ENCODE data around the gene XPO5. TPM values are rescaled to one million over a fixed set of nuclear protein-coding genes. Genes with fewer than 3 reads are reported as not detected.

XPO5 gene
- polyA plus RNA-seq, 1 of the 3 experiments (the other 2 are of a cell fraction), result 29.5 TPM

DNA sequence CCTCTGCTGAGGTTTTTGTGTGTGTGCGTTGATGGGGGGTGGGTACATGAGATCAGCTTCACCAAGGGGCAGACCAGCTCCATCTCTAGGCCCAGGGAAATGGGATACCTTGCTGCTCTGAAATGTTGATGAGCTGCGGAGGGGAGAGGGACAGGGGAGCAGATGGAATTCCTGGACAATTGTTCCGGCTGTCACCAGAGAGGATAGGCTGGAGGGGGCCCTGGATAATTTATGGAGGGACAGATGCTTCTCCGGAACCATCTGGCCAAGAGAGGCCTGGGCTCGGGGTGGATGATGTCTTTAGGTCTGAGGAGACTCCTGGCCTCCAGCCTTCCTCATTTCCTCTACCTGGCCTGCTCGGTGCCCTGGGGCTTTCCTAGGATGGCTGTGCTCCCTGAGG, 100.3 kb downstream of the XPO5 start:
- no peak for DNase-seq
- no peak overlapping the region for H3K4me2 ChIP-seq
- H3K9me2 ChIP-seq, result no peaks in the 10 kb centered on the region
- H3K27ac ChIP-seq (ENCODE audit: low read depth in 2 of 2, low read length in 1 of 2), result no peak overlapping the region
- no peaks in the 10 kb centered on the region for H3F3A ChIP-seq (replicated peaks; ENCODE audit: insufficient read depth)
- H3K4me1 ChIP-seq (ENCODE audit: control insufficient read depth in 1 of 2, insufficient read depth in 2 of 2, low read depth in 1 of 2, low read length in 1 of 2), result peaks cover 10 to 13% of the 10 kb centered on the region in 2 experiments; a peak in 3 of 4 replicates
- TF ChIP-seq, protein P1, sequence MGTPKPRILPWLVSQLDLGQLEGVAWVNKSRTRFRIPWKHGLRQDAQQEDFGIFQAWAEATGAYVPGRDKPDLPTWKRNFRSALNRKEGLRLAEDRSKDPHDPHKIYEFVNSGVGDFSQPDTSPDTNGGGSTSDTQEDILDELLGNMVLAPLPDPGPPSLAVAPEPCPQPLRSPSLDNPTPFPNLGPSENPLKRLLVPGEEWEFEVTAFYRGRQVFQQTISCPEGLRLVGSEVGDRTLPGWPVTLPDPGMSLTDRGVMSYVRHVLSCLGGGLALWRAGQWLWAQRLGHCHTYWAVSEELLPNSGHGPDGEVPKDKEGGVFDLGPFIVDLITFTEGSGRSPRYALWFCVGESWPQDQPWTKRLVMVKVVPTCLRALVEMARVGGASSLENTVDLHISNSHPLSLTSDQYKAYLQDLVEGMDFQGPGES (IDR thresholded peaks at IDR 0.05; ENCODE audit: low read depth, low read length), result no peak
- TF ChIP-seq RFX5 (IDR thresholded peaks at IDR 0.05; ENCODE audit: low read length), result no peak
- no peak for TF ChIP-seq GATA2 (CRISPR knock-in tag; IDR thresholded peaks at IDR 0.05)
- TF ChIP-seq, protein P2, sequence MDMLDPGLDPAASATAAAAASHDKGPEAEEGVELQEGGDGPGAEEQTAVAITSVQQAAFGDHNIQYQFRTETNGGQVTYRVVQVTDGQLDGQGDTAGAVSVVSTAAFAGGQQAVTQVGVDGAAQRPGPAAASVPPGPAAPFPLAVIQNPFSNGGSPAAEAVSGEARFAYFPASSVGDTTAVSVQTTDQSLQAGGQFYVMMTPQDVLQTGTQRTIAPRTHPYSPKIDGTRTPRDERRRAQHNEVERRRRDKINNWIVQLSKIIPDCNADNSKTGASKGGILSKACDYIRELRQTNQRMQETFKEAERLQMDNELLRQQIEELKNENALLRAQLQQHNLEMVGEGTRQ (IDR thresholded peaks at IDR 0.05; ENCODE audit: borderline replicate concordance, low read depth, low read length), result no peak
- TF ChIP-seq, protein P3, sequence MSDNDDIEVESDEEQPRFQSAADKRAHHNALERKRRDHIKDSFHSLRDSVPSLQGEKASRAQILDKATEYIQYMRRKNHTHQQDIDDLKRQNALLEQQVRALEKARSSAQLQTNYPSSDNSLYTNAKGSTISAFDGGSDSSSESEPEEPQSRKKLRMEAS (IDR thresholded peaks at IDR 0.05; ENCODE audit: low read depth), result no peak
- CTCF ChIA-PET, result interaction anchor here (0.6 to 1.8 kb wide), 5 partner anchors 19 to 89 kb away, joined by 3 to 6 read pairs (median 3); no protein-coding TSS in a partner anchor
- no peak overlapping the region for H2AFZ ChIP-seq (ENCODE audit: low read depth)
- POLR2A ChIA-PET, result no interaction called here
- peaks cover 29% of the 10 kb centered on the region for H3K79me2 ChIP-seq (ENCODE audit: insufficient read depth)
- WGBS (ENCODE audit: low lambda C conversion rate), result 88% methylated on average over 6 of the region's 6 CpGs
- H3K9me3 ChIP-seq, result no peaks in the 10 kb centered on the region
- H3K27me3 ChIP-seq (ENCODE audit: insufficient read depth), result no peaks in the 10 kb centered on the region
- H3K4me3 ChIP-seq (ENCODE audit: low read depth in 2 of 2, low read length in 1 of 2), result no peak overlapping the region
- no peak overlapping the region for H3K9ac ChIP-seq
- no peaks in the 10 kb centered on the region for H4K20me1 ChIP-seq (ENCODE audit: insufficient read depth)
- H3K36me3 ChIP-seq (replicated peaks in 1 of 2; ENCODE audit: control insufficient read depth in 1 of 2, insufficient read depth in 2 of 2, low read length in 1 of 2), result peaks cover 0 to 2% of the 10 kb centered on the region in 2 experiments

DNA sequence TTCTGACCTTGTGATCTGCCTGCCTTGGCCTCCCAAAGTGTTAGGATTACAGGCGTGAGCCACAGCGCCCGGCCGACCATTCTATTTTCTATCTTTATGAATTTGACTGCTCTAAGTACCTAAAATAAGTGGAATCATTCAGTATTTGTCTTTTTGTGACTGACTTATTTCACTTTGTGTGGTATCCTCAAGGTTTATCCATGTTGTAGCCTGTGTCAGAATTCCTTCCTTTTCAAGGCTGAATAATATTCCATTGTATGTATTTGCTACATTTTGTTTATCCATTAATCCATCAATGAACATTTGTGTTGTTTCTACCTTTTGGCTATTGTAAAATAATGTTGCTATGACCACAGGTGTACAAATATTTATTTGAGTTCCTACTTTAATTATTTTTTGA, 103.3 kb downstream of the XPO5 start:
- no peak overlapping the region for H3K4me2 ChIP-seq
- H3F3A ChIP-seq (replicated peaks; ENCODE audit: insufficient read depth), result no peaks in the 10 kb centered on the region
- no peak overlapping the region for H3K4me3 ChIP-seq (ENCODE audit: low read depth in 2 of 2, low read length in 1 of 2)
- no peaks in the 10 kb centered on the region for H3K36me3 ChIP-seq (replicated peaks in 1 of 2; ENCODE audit: control insufficient read depth in 1 of 2, insufficient read depth in 2 of 2, low read length in 1 of 2)
- no peaks in the 10 kb centered on the region for H3K79me2 ChIP-seq (ENCODE audit: insufficient read depth)
- H4K20me1 ChIP-seq (ENCODE audit: insufficient read depth), result no peaks in the 10 kb centered on the region
- no peak for DNase-seq
- no peaks in the 10 kb centered on the region for H3K27me3 ChIP-seq (ENCODE audit: insufficient read depth)
- H3K9me2 ChIP-seq, result no peaks in the 10 kb centered on the region
- no peak overlapping the region for H3K9ac ChIP-seq
- ChIA-PET CTCF (interaction anchor here (1.2 to 1.8 kb wide), 2 partner anchors 19 to 33 kb away, joined by 4 read pairs; no protein-coding TSS in a partner anchor), POLR2A (interaction anchor here (0.7 kb wide), 1 partner anchor 37 kb away, joined by 3 read pairs; no protein-coding TSS in a partner anchor)
- peaks cover 0 to 4% of the 10 kb centered on the region in 2 experiments; a peak in 1 of 4 replicates for H3K4me1 ChIP-seq (ENCODE audit: control insufficient read depth in 1 of 2, insufficient read depth in 2 of 2, low read depth in 1 of 2, low read length in 1 of 2)
- no peak overlapping the region for H2AFZ ChIP-seq (ENCODE audit: low read depth)
- H3K27ac ChIP-seq (ENCODE audit: low read depth in 2 of 2, low read length in 1 of 2), result no peak overlapping the region
- no peaks in the 10 kb centered on the region for H3K9me3 ChIP-seq
- 87% methylated on average over 4 of the region's 4 CpGs for WGBS (ENCODE audit: low lambda C conversion rate)
- no peak for TF ChIP-seq TAF1 (IDR thresholded peaks at IDR 0.05; ENCODE audit: borderline replicate concordance, low read depth, low read length)
- no peak for TF ChIP-seq NRF1 (IDR thresholded peaks at IDR 0.05; ENCODE audit: low read depth, low read length)
- TF ChIP-seq TEAD4 (IDR thresholded peaks at IDR 0.05; ENCODE audit: borderline replicate concordance, insufficient read depth), result no peak
- no peak for TF ChIP-seq YY1 (IDR thresholded peaks at IDR 0.05; ENCODE audit: low read depth)
- no peak for TF ChIP-seq JUND (IDR thresholded peaks at IDR 0.05)
- TF ChIP-seq, protein P3 (IDR thresholded peaks at IDR 0.05; ENCODE audit: low read depth), result no peak
- TF ChIP-seq, protein P1 (IDR thresholded peaks at IDR 0.05; ENCODE audit: low read depth, low read length), result no peak
- no peak for TF ChIP-seq ELF1 (IDR thresholded peaks at IDR 0.05)
- no peak for TF ChIP-seq FOXM1 (IDR thresholded peaks at IDR 0.05; ENCODE audit: low read depth)
- no peak for TF ChIP-seq TCF12 (IDR thresholded peaks at IDR 0.05)
- TF ChIP-seq, protein P4, sequence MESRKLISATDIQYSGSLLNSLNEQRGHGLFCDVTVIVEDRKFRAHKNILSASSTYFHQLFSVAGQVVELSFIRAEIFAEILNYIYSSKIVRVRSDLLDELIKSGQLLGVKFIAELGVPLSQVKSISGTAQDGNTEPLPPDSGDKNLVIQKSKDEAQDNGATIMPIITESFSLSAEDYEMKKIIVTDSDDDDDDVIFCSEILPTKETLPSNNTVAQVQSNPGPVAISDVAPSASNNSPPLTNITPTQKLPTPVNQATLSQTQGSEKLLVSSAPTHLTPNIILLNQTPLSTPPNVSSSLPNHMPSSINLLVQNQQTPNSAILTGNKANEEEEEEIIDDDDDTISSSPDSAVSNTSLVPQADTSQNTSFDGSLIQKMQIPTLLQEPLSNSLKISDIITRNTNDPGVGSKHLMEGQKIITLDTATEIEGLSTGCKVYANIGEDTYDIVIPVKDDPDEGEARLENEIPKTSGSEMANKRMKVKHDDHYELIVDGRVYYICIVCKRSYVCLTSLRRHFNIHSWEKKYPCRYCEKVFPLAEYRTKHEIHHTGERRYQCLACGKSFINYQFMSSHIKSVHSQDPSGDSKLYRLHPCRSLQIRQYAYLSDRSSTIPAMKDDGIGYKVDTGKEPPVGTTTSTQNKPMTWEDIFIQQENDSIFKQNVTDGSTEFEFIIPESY (IDR thresholded peaks at IDR 0.05; ENCODE audit: borderline replicate concordance, low read depth), result no peak
